OCI-LY1 (cell line): ENCODE measurements around the gene DNAJB12.

ENCODE experiments used
- EZH2 ChIP-seq: fragments of 200-600 bp; sonication (generic), shearing (Covaris generic); IDR thresholded peaks from 2 replicates; pipeline ENCODE4 v1.8.0; 2017; ENCODE audit warnings: borderline replicate concordance, mixed run types, mild to moderate bottlenecking, antibody characterized with exemption, low read length, moderate library complexity, mixed read lengths
- TF ChIP-seq, protein P1 (sequence below): fragments of 200-600 bp; sonication (generic), shearing (Covaris generic); IDR thresholded peaks from 2 replicates; pipeline ENCODE4 v1.5.1; 2017; ENCODE audit warnings: mild to moderate bottlenecking, antibody characterized with exemption, low read length, moderate library complexity, mixed read lengths

DNA sequence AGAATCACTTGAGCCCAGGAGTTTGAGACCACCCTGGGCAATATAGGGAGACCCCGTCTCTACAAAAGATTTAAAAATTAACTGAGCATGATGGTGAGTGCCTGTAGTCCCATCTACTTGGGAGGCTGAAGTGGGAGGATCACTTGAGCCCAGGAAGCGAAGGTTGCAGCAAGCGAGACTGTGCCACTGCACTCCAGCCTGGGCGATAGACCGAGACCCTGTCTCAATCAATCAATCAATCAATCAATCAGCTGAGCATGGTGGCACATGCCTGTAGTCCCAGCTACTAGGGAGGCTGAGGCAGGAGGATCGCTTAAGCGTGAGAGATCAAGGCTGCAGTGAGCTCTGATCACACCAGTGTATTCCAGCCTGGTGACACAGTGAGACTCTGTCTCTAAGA, 40.5 kb downstream of the DNAJB12 start:
- TF ChIP-seq, protein P1, sequence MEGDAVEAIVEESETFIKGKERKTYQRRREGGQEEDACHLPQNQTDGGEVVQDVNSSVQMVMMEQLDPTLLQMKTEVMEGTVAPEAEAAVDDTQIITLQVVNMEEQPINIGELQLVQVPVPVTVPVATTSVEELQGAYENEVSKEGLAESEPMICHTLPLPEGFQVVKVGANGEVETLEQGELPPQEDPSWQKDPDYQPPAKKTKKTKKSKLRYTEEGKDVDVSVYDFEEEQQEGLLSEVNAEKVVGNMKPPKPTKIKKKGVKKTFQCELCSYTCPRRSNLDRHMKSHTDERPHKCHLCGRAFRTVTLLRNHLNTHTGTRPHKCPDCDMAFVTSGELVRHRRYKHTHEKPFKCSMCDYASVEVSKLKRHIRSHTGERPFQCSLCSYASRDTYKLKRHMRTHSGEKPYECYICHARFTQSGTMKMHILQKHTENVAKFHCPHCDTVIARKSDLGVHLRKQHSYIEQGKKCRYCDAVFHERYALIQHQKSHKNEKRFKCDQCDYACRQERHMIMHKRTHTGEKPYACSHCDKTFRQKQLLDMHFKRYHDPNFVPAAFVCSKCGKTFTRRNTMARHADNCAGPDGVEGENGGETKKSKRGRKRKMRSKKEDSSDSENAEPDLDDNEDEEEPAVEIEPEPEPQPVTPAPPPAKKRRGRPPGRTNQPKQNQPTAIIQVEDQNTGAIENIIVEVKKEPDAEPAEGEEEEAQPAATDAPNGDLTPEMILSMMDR = no peak
- no peak for TF ChIP-seq EZH2
